Stimulated activated CD8-positive, alpha-beta memory T cell treated with anti-CD3 and anti-CD28 coated beads, Interleukin-4, amount 100 ng/mL, for 1 hour (primary cell): ENCODE measurements around the gene TM9SF4.
"Not testable (repeated sequence)": the region's sequence is repeated elsewhere in the genome, so short reads cannot be mapped to it uniquely, and the experiment has no call there.

Experiments used
- DNase-seq, 2 donors: peaks; one replicate each; pipeline ENCODE4 v3.0.0-alpha.2; 2020; ENCODE audit warnings: low read depth in 2 of 2, low spot score in 1 of 2

The TM9SF4 gene

GRCh38 chr20:32155017-32155981, 45.8 kb downstream of the TM9SF4 start:
- no peak for DNase-seq

GRCh38 chr20:32157611-32158010, 48.1 kb downstream of the TM9SF4 start:
- no peak for DNase-seq

- DNase-seq: no peak
Measured at GRCh38 chr20:32158351-32158750, 48.8 kb downstream of the TM9SF4 start.

GRCh38 chr20:32158943-32159660, 49.6 kb downstream of the TM9SF4 start:
- no peak for DNase-seq

- DNase-seq: no peak
Measured at GRCh38 chr20:32159766-32160221, 50.3 kb downstream of the TM9SF4 start.

GRCh38 chr20:32160341-32160740, 50.8 kb downstream of the TM9SF4 start:
- no peak for DNase-seq

- DNase-seq: no peak
Measured at GRCh38 chr20:32162351-32162750, 52.8 kb downstream of the TM9SF4 start.

- no peak for DNase-seq
Measured at GRCh38 chr20:32163951-32164350, 54.4 kb downstream of the TM9SF4 start.

GRCh38 chr20:32164984-32165735, 55.6 kb downstream of the TM9SF4 start:
- no peak for DNase-seq

- DNase-seq: no peak
Measured at GRCh38 chr20:32165836-32166545, 56.5 kb downstream of the TM9SF4 start.

GRCh38 chr20:32167552-32167951, 58.0 kb downstream of the TM9SF4 start:
- no peak for DNase-seq

GRCh38 chr20:32168184-32168910, 58.8 kb downstream of the TM9SF4 start:
- DNase-seq: no peak

- DNase-seq: not testable (repeated sequence)
Measured at GRCh38 chr20:32177696-32178095, 68.2 kb downstream of the TM9SF4 start.

- DNase-seq: no peak
Measured at GRCh38 chr20:32179515-32179914, 70.0 kb downstream of the TM9SF4 start.

GRCh38 chr20:32179934-32180333, 70.4 kb downstream of the TM9SF4 start:
- DNase-seq: no peak

- DNase-seq: no peak
Measured at GRCh38 chr20:32181606-32182005, 72.1 kb downstream of the TM9SF4 start.

GRCh38 chr20:32183947-32184635, 74.6 kb downstream of the TM9SF4 start:
- no peak for DNase-seq

GRCh38 chr20:32184961-32185603, 75.6 kb downstream of the TM9SF4 start:
- no peak for DNase-seq

GRCh38 chr20:32186506-32186905, 77.0 kb downstream of the TM9SF4 start:
- DNase-seq: no peak
